NCI-H2029 (cell line): ENCODE results near the gene KRTAP4-8.
"Not testable (repeated sequence)": the region's sequence is repeated elsewhere in the genome, so short reads cannot be mapped to it uniquely, and the experiment has no call there.

Experiments used
- DNase-seq: peaks from one replicate; lab custom pipeline; 2025; lab: John Stamatoyannopoulos, UW

KRTAP4-8 gene

DNA sequence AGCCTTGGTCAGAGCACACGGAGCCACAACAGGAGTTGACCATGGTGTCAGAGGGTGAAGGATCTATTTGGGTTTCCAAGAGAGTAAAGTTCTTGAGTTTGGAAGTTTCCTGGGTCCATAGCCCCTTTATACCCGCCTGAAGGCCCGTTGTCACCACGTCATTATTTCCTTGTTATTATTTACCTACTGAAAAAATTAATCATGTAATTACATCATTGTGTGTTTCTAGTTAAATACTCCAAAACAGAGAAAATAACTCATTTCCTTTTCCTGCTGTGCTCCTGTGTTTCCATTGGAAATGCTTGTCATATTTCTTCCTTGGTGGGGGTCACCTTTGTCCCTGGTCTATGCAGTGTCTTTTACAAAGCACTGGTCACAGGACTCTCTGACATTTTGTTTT is at the start of gene KRTAP4-8:
Gene KRTAP4-8, minus strand, starts transcription at position 101 of the 400 bp plus-strand sequence. Its CDS starts 58 bp downstream, at position 43.
- DNase-seq = no peak

GRCh38 chr17:41145261-41145660 is 47.3 kb upstream of the KRTAP4-8 start:
- no peak for DNase-seq

- DNase-seq = no peak
Observed at GRCh38 chr17:41144846-41145245, 46.9 kb upstream of the KRTAP4-8 start.

GRCh38 chr17:41141361-41141760 is 43.4 kb upstream of the KRTAP4-8 start:
- no peak for DNase-seq

DNA sequence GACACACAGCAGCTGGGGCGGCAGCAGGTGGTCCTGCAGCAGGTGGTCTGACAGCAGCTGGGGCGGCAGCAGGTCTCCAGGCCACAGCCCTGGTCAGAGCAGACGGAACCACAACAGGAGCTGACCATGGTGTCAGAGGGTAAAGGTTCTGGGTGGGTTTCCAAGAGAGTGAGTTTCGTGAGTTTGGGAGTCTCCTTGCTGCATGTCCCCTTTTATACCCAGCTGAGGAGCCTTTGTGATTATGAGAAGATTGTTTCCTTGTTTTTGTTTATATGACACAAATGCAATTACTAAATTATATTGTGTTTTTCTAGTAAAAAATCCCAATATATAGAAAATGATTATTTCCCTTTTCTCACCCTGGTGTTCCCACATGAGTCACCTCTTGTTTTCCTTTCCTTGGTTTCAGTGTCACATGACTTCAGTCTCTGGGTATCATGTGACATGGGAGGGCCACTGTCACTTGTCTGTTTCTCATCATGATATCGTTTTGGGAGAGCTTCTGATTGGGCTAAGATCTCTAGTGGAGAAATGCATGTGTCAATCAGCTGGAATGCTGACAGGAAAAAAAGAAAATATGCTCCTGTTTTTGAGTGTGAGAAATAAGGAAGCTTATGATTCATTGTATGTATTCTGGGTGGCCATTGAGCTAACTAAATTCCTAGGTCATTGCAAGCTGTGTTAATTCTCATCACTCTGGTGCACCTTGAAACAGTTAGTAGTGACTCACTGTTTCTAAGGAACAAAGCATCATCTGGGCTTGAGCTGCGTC is 42.6 kb upstream of the KRTAP4-8 start, which contains the start of gene KRTAP4-6:
Gene KRTAP4-6, minus strand, starts transcription at position 185 of the 772 bp plus-strand sequence. Its CDS starts 57 bp downstream, at position 128.
- DNase-seq = no peak

GRCh38 chr17:41139865-41140264 is 41.9 kb upstream of the KRTAP4-8 start:
- DNase-seq = not testable (repeated sequence)

DNA sequence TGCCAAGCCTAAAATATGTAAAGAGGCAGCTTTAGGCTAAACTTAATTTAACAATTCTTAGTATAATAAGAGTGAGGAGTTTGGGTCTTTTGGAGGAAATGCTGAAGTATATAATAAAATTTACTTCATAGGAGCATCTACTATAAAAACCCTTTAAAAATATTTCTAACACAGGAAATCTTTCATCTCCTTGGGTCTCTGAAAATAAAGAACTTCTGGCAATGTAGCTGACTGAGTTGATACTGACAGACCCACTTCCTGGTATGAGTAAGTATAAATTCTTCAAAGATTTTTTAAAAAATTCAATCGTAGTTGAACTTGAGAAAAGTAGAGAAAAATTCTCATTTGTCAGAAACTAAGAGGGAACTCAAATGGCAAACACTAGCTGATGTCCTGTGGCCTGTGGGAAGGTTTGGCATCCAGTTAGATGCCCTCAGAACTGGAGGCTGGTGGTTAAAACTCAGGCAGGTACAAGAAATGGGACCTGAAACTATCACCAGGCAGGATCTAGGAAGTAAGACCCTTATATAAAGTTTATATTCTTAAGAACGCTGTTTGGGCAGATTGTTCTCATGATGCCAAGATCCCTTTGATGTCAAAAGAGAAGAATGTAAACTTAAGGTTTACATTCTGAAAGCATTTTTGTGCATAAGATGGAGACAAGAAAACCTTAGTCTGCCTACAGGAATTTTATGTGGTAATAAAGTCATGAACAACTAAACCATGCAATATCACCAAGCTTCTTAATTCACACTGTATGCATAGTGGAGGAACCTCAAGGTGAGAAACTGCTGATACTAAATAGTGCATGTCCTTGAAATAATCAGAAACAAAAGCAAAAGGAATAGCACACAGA is 36.2 kb upstream of the KRTAP4-8 start:
- DNase-seq = no peak

GRCh38 chr17:41131979-41132378 is 34.0 kb upstream of the KRTAP4-8 start:
- no peak for DNase-seq

- DNase-seq = no peak
Observed at GRCh38 chr17:41127371-41127770, 29.4 kb upstream of the KRTAP4-8 start.

- no peak for DNase-seq
Observed at GRCh38 chr17:41126412-41126811, 28.5 kb upstream of the KRTAP4-8 start.

- no peak for DNase-seq
Observed at GRCh38 chr17:41125064-41125463, 27.1 kb upstream of the KRTAP4-8 start.

DNA sequence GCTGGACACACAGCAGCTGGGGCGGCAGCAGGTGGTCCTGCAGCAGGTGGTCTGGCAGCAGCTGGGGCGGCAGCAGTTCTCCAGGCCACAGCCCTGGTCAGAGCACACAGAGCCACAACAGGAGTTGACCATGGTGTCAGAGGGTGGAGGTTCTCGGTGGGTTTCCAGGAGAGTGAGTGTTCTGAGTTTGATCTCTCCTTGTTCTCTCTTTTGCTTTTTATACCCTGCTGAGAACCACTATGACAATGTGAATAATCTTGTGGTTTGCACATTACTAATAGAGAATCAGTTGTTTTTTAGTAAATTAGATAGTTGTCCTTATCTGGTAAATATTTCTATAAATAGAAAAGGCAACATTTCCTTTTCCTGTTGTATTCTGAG is 26.0 kb upstream of the KRTAP4-8 start, which contains the start of gene KRTAP4-12:
Gene KRTAP4-12, minus strand, starts transcription at position 192 of the 381 bp plus-strand sequence. Its CDS starts 60 bp downstream, at position 132.
- DNase-seq = not testable (repeated sequence)

- DNase-seq = not testable (repeated sequence)
Observed at GRCh38 chr17:41123292-41123990, 25.5 kb upstream of the KRTAP4-8 start.

GRCh38 chr17:41121742-41122141 is 23.8 kb upstream of the KRTAP4-8 start:
- no peak for DNase-seq

GRCh38 chr17:41119696-41120690 is 22.1 kb upstream of the KRTAP4-8 start:
- DNase-seq = not testable (repeated sequence)

GRCh38 chr17:41118721-41119120 is 20.8 kb upstream of the KRTAP4-8 start:
- DNase-seq = no peak

DNA sequence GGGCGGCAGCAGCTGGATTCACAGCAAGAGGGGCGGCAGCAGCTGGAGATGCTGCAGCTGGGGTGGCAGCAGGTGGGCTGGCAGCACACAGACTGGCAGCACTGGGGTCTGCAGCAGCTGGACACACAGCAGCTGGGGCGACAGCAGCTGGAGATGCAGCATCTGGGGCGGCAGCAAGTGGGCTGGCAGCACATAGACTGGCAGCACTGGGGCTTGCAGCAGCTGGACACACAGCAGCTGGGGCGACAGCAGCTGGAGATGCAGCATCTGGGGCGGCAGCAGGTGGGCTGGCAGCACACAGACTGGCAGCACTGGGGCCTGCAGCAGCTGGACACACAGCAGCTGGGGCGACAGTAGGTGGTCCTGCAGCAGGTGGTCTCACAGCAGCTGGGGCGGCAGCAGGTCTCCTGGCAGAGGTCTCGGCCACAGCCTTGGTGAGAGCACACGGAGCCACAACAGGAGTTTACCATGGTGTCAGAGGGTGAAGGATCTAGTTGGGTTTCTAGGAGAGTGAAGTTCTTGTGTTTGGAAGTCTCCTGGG is 20.0 kb upstream of the KRTAP4-8 start, which contains the start of gene KRTAP4-11:
Gene KRTAP4-11, minus strand, starts transcription at position 528 of the 541 bp plus-strand sequence. Its CDS starts 58 bp downstream, at position 470.
- DNase-seq = not testable (repeated sequence)

DNA sequence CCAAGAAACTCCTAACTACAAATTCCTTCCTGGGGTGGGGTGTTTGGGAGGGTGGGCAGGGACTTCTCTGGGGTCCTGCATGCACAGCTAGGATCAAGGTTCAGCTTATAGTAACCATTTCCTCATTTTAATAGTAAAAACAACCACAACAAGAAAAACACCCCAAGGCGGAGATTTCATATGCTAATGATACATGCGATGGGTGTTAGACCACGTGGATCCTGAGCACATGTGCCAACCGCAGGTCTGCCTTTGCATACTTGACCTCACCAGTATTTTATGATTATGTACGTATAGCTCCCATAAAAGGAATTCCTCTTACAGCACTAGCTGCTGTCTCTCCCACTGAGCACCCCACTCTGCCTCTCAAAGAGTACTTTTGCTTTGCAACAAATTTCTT is 18.4 kb upstream of the KRTAP4-8 start:
- DNase-seq = no peak

DNA sequence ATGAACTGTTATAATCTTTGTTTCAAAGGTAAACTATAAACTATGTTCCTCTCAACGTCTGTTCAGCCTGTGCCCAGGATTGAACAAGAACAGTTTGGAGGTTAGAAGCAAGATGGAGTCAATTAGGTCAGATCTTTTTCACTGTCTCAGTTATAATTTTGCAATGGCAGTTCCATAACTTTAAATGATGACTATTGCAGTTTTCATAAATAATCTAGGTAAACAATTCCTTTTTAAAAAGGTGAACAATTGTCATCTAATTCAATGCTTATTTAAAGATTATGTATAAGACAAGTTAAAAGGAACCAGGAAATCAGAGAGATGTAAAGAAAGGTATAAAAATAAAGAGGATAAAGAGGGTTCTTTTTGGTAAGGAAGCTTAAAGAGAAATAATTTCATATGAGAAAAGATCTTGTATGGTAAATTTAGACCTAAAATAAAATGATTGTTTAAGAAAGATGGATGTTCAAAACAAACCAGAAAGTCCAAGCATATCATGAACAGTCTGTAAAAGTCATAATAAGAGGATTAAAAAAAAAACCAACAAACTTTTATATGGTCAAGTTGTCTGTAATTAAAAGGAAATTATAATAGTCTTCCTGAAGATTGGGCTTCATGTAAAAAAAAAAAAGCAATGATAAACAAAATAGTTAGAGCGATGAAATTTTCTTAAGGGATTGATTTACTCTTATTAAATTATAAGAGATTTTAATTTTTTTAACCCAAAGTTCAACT is 13.4 kb upstream of the KRTAP4-8 start:
- no peak for DNase-seq
